Tibial artery (tissue), 4 donors: ENCODE results near the gene SMAD6.

Experiments used
- DNase-seq, 2 donors: peaks; one replicate each; pipeline ENCODE4 v3.0.0-alpha.2; 2019
- H3K27ac ChIP-seq, 2 donors: fragments of 200-600 bp; sonication (generic) in 1 of 2; 1 replicate in 1 of 2; 2 replicates in 1 of 2; pipeline ENCODE4 v1.5.1; 2018 to 2019; ENCODE audit warnings: mild to moderate bottlenecking in 1 of 2
- H3K27me3 ChIP-seq, 2 donors: fragments of 200-600 bp; sonication (generic) in 1 of 2; one replicate each; pipeline versions ENCODE4 v1.5.1 to v1.6.0; 2016 to 2019
- H3K36me3 ChIP-seq, 3 donors: fragments of 200-600 bp; sonication (generic) in 2 of 3; one replicate each; pipeline ENCODE4 v1.5.1; 2016 to 2019; ENCODE audit warnings: mild to moderate bottlenecking in 2 of 3
- H3K4me1 ChIP-seq, 4 donors: fragments of 200-600 bp; sonication (generic) in 2 of 4; 1 replicate in 3 of 4; 2 replicates in 1 of 4; pipeline ENCODE4 v1.5.1; 2016 to 2019
- H3K4me3 ChIP-seq, 2 donors: fragments of 200-600 bp; sonication (generic) in 1 of 2; 1 replicate in 1 of 2; 2 replicates in 1 of 2; pipeline ENCODE4 v1.5.1; 2018 to 2019; ENCODE audit warnings: mild to moderate bottlenecking in 2 of 2
- H3K9me3 ChIP-seq, 3 donors: fragments of 200-600 bp; sonication (generic) in 1 of 3; one replicate each; pipeline ENCODE4 v1.5.1; 2016 to 2019
- intact Hi-C: fragments of 100-400 bp; cut with DNase I; formaldehyde crosslinking; loops from one replicate; pipeline ENCODE4 v1.15.0; 2023; ENCODE audit warnings: low total_unique reads
- TF ChIP-seq, protein P1 (sequence below), 2 experiments: fragments of 200-600 bp in 1 of 2; fragments of 450-650 bp in 1 of 2; IDR thresholded peaks; one replicate each; pipeline ENCODE4 v1.5.1; 2017 to 2019; ENCODE audit warnings: antibody characterized with exemption in 2 of 2, mild to moderate bottlenecking in 1 of 2, moderate library complexity in 1 of 2

SMAD6 gene

DNA sequence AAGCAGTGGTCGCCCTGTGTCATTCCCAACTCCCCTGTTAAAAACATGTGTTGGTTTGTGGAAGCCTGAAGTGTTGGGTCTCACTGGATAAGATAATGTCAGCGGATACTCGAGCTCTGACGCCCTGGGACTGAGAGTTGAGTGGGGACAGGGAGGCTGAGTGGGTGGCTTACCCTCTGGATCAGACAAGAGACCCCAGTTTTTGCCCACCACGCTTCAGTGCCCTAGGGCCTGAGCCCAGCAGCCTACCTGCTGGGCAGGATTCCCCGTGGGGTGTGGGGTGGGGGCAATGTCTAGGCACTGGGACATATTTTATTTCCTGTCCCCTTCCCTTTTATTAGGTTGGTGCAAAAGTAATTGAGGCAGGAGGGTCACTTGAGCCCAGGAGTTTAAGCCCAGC, 75.0 kb downstream of the SMAD6 start:
- intact Hi-C loops: no loop called here
- H3K36me3 ChIP-seq: peaks cover 6 to 10% (median 9%) of the 10 kb centered on the region in 3 donors
- H3K4me1 ChIP-seq: peaks cover 5 to 81% (median 38%) of the 10 kb centered on the region in 4 donors

DNA sequence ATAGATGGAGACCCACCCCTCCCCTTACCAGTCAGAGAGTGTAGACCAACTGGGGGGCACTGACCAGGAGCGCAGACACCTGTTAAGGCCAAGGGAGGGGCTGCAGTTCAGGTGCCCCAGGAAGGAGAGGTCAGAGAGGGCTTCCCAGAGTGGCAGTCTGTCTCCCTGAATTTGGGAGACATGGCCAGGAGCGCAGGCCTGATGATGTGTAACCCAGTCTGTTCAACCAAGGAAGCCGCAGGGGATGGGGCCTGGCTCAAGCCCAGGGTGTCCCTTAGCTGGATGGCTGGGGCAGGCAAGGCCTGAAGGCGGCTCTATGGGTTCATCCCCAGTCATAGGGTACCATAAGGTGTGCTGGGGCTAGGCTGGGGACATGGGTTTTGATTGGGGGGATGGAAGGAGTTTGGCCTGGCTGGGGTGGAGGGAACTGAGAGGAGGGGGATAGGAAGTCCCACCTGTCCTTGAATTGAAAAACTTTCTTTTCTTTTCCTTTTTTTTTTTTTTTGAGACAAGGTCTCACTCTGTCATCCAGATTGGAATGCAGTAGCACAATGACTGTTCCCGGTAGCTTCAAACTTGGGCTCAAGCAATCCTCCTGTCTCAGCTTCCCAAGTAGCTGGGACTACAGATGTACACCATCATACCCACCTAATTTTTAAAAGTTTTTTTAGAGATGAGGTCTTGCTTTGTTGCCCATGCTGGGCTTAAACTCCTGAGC, 75.7 kb downstream of the SMAD6 start:
- no peak overlapping the region for H3K4me3 ChIP-seq
- no peaks in the 10 kb centered on the region for H3K9me3 ChIP-seq
- peaks cover 6 to 12% (median 9%) of the 10 kb centered on the region in 3 donors for H3K36me3 ChIP-seq
- DNase-seq: peak in 1 of 2 donors; percentile 58
- TF ChIP-seq, protein P1, sequence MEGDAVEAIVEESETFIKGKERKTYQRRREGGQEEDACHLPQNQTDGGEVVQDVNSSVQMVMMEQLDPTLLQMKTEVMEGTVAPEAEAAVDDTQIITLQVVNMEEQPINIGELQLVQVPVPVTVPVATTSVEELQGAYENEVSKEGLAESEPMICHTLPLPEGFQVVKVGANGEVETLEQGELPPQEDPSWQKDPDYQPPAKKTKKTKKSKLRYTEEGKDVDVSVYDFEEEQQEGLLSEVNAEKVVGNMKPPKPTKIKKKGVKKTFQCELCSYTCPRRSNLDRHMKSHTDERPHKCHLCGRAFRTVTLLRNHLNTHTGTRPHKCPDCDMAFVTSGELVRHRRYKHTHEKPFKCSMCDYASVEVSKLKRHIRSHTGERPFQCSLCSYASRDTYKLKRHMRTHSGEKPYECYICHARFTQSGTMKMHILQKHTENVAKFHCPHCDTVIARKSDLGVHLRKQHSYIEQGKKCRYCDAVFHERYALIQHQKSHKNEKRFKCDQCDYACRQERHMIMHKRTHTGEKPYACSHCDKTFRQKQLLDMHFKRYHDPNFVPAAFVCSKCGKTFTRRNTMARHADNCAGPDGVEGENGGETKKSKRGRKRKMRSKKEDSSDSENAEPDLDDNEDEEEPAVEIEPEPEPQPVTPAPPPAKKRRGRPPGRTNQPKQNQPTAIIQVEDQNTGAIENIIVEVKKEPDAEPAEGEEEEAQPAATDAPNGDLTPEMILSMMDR (IDR thresholded peaks at IDR 0.05): no peak
- no peaks in the 10 kb centered on the region for H3K27me3 ChIP-seq
- H3K4me1 ChIP-seq: peaks cover 5 to 76% (median 35%) of the 10 kb centered on the region in 4 donors
- intact Hi-C loops: no loop called here
- peak overlapping the region; percentile 17 to 26 for H3K27ac ChIP-seq

More for the DNA sequence above, 75.0 kb downstream of the SMAD6 start:
- peak overlapping the region; percentile 3 to 17 for H3K27ac ChIP-seq
- TF ChIP-seq, protein P1 (IDR thresholded peaks at IDR 0.05): no peak
- DNase-seq: peak in 1 of 2 donors; percentile 48
- H3K4me3 ChIP-seq: no peak overlapping the region
- no peaks in the 10 kb centered on the region for H3K9me3 ChIP-seq
- H3K27me3 ChIP-seq: no peaks in the 10 kb centered on the region

DNA sequence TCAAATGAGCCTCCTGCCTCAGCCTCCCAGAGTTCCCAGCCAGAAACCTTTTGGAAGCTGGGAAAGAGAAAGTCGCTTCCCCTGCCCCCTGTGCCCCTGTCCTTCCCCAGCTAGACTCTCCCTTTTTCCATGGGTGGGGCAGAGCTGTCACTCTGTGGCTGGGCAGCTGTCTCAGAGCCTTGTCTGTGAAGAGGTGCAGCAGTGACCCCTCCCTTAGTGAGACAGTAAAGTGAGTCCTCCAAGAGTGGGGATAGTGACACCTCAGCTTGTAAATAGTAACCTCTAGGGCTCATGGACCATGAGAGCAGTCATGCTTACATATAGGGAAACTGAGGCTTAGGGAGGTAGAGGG, 76.3 kb downstream of the SMAD6 start:
- Histone ChIP-seq H3K4me3 (no peak overlapping the region), H3K27me3 (no peaks in the 10 kb centered on the region), H3K9me3 (no peaks in the 10 kb centered on the region), H3K27ac (peak overlapping the region; percentile 17 to 26), H3K4me1 (peaks cover 5 to 70% (median 30%) of the 10 kb centered on the region in 4 donors), H3K36me3 (peaks cover 6 to 17% (median 9%) of the 10 kb centered on the region in 3 donors)
- TF ChIP-seq, protein P1 (IDR thresholded peaks at IDR 0.05): no peak
- intact Hi-C loops: no loop called here
- peak in 1 of 2 donors; percentile 13 for DNase-seq

DNA sequence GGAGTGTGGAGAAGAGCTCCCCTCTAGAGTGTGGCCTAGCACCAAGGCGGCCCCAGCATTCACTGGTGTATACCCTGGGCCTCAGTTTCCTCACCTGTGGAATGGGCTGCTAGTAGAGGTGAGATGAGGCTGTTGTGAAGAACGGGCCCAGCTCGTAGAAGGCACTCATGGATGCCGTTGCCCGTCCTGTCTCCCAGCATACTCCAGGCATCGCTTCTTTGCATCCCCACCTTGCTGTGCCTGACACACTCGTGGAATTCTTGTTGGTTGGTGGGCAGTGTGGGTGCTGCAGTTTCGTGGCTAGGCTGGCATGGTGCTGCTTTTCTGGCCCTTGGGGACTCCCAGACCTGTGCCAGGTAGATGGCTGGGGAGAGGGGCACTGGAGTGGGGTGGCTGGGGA, 76.7 kb downstream of the SMAD6 start:
- peak overlapping the region; percentile 26 to 55 for H3K27ac ChIP-seq
- peaks cover 6 to 19% (median 9%) of the 10 kb centered on the region in 3 donors for H3K36me3 ChIP-seq
- no peaks in the 10 kb centered on the region for H3K27me3 ChIP-seq
- peak in 1 of 2 donors; percentile 65 for DNase-seq
- intact Hi-C loops: no loop called here
- TF ChIP-seq, protein P1 (IDR thresholded peaks at IDR 0.05): no peak
- no peak overlapping the region for H3K4me3 ChIP-seq
- H3K9me3 ChIP-seq: no peaks in the 10 kb centered on the region
- peaks cover 5 to 66% (median 26%) of the 10 kb centered on the region in 4 donors for H3K4me1 ChIP-seq

DNA sequence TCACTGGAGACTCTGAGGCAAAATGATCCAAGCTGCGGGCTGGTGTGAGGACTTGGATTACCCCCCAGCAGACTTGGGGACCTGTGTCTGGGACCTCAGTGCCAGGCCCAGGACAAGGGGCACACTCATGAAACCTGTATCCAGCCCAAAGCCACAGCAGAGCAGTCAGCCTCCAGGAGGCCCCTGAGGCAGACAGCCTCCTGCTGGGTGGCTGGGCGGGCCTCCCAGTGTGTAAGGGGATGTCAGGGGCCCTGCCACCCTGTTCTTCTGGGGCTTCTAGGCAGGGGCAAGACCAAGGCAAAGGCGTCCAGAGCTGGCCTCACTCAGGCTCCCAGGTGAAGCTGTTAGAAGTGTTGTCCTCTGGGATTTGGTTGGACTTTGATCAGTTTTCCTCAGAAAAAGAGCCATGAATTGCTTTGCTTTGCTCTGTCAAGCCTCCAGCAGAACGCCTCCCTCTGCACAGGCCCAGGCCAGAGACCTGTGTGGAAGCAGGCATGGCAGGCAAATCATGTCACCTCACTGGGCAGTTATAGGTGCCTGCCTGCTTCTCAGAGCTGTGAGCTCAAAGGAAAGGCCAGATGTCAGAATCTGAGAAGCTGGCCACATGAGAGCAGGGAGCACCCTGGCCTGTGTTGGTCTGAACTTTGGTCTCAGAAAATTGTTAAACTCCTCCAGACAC, 77.4 kb downstream of the SMAD6 start:
- intact Hi-C loops: no loop called here
- Histone ChIP-seq H3K4me3 (no peak overlapping the region), H3K4me1 (peaks cover 5 to 60% (median 19%) of the 10 kb centered on the region in 4 donors), H3K36me3 (peaks cover 6 to 19% (median 9%) of the 10 kb centered on the region in 3 donors), H3K9me3 (no peaks in the 10 kb centered on the region), H3K27ac (peak overlapping the region; percentile 33 to 55), H3K27me3 (no peaks in the 10 kb centered on the region)
- TF ChIP-seq, protein P1 (IDR thresholded peaks at IDR 0.05): no peak
- DNase-seq: peak in 1 of 2 donors; percentile 54
